Loucy (cell line): ENCODE data around the gene CLCNKB.
A peak's percentile ranks its signal among the peaks of the same experiment; 100 is the strongest.

Experiments used
- H2AFZ ChIP-seq: fragments of 200-600 bp; sonication (generic); 2 replicates; pipeline ENCODE4 v1.6.0; 2016; ENCODE audit warnings: antibody characterized with exemption, mild to moderate bottlenecking, low read length, moderate library complexity
- H3F3A ChIP-seq: fragments of 200-600 bp; 2 replicates; pipeline ENCODE4 v1.6.0; 2016; ENCODE audit warnings: antibody characterized with exemption, low read depth, mild to moderate bottlenecking
- H3K27me3 ChIP-seq: fragments of 200-600 bp; sonication (generic); 2 replicates; pipeline ENCODE4 v1.6.1; 2014; ENCODE audit warnings: low read length, mild to moderate bottlenecking; ENCODE audit not compliant: insufficient read depth, poor library complexity, severe bottlenecking
- H3K36me3 ChIP-seq: fragments of 200-600 bp; sonication (generic); 2 replicates; pipeline ENCODE4 v1.6.1; 2016; ENCODE audit warnings: low read length; ENCODE audit not compliant: insufficient read depth
- H3K4me1 ChIP-seq: fragments of 200-600 bp; sonication (generic); 2 replicates; pipeline ENCODE4 v1.5.1; 2014; ENCODE audit warnings: low read length, mild to moderate bottlenecking; ENCODE audit not compliant: insufficient read depth, poor library complexity, severe bottlenecking
- H3K4me2 ChIP-seq: fragments of 200-600 bp; sonication (generic); 2 replicates; pipeline ENCODE4 v1.6.0; 2014; ENCODE audit warnings: antibody characterized with exemption, low read length, low read depth, mild to moderate bottlenecking; ENCODE audit not compliant: poor library complexity, severe bottlenecking
- H3K4me3 ChIP-seq: fragments of 200-600 bp; sonication (generic); 2 replicates; pipeline ENCODE4 v1.5.1; 2014; ENCODE audit warnings: low read length, mild to moderate bottlenecking, mixed read lengths; ENCODE audit not compliant: poor library complexity, severe bottlenecking
- H3K79me2 ChIP-seq: fragments of 200-600 bp; sonication (generic); 2 replicates; pipeline ENCODE4 v1.6.1; 2014; ENCODE audit warnings: low read length; ENCODE audit not compliant: insufficient read depth
- H3K9ac ChIP-seq: fragments of 200-600 bp; sonication (generic); 2 replicates; pipeline ENCODE4 v1.6.0; 2014; ENCODE audit warnings: mild to moderate bottlenecking, low read depth, low read length, moderate library complexity; ENCODE audit not compliant: poor library complexity, severe bottlenecking
- H3K9me2 ChIP-seq: fragments of 200-600 bp; sonication (generic); replicated peaks from 2 replicates; pipeline ENCODE4 v1.6.1; 2016; ENCODE audit warnings: low read depth, low read length, mixed read lengths
- H3K9me3 ChIP-seq: fragments of 200-600 bp; sonication (generic); 2 replicates; pipeline ENCODE4 v1.6.1; 2014; ENCODE audit warnings: mild to moderate bottlenecking, antibody characterized with exemption, low read length, low read depth; ENCODE audit not compliant: insufficient read depth
- H4K20me1 ChIP-seq: fragments of 200-600 bp; sonication (generic); 2 replicates; pipeline ENCODE4 v1.6.0; 2014; ENCODE audit warnings: antibody characterized with exemption, low read length, mild to moderate bottlenecking; ENCODE audit not compliant: insufficient read depth, poor library complexity, severe bottlenecking
- CTCF ChIP-seq: fragments of 200-600 bp; sonication (generic); conservative IDR thresholded peaks from 2 replicates; pipeline ENCODE4 v1.5.1; 2014; ENCODE audit warnings: mild to moderate bottlenecking, antibody characterized with exemption, low read length
- EZH2phosphoT487 ChIP-seq: fragments of 200-600 bp; IDR thresholded peaks from 2 replicates; pipeline ENCODE4 v1.6.1; 2018; ENCODE audit warnings: antibody characterized with exemption, mild to moderate bottlenecking, moderate library complexity, borderline replicate concordance

CLCNKB gene

GRCh38 chr1:16007671-16008341, 35.8 kb upstream of the CLCNKB start:
- TF ChIP-seq CTCF (no peak), EZH2phosphoT487 (no peak)
- no peak overlapping the region for H3K9ac ChIP-seq
- H3K9me2 ChIP-seq, result no peaks in the 10 kb centered on the region
- no peaks in the 10 kb centered on the region for H3K27me3 ChIP-seq
- no peak overlapping the region for H3K4me2 ChIP-seq
- no peaks in the 10 kb centered on the region for H3F3A ChIP-seq
- no peaks in the 10 kb centered on the region for H3K36me3 ChIP-seq
- no peaks in the 10 kb centered on the region for H3K4me1 ChIP-seq
- H3K9me3 ChIP-seq, result no peaks in the 10 kb centered on the region
- H3K79me2 ChIP-seq, result no peaks in the 10 kb centered on the region
- H4K20me1 ChIP-seq, result no peaks in the 10 kb centered on the region
- no peak overlapping the region for H2AFZ ChIP-seq
- H3K4me3 ChIP-seq, result no peak overlapping the region

- Histone ChIP-seq H4K20me1 (no peaks in the 10 kb centered on the region), H3K9me2 (no peaks in the 10 kb centered on the region), H3K4me2 (no peak overlapping the region), H3K9ac (no peak overlapping the region), H3K4me1 (no peaks in the 10 kb centered on the region), H3K36me3 (no peaks in the 10 kb centered on the region), H3K9me3 (no peaks in the 10 kb centered on the region), H3K79me2 (no peaks in the 10 kb centered on the region), H3K4me3 (no peak overlapping the region), H3F3A (no peaks in the 10 kb centered on the region), H2AFZ (no peak overlapping the region), H3K27me3 (no peaks in the 10 kb centered on the region)
- peak; percentile 99 for TF ChIP-seq CTCF
- no peak for TF ChIP-seq EZH2phosphoT487
These were observed 34.5 kb upstream of the CLCNKB start for GRCh38 chr1:16009030-16009460.

- Histone ChIP-seq H3K79me2 (no peaks in the 10 kb centered on the region), H3F3A (no peaks in the 10 kb centered on the region), H3K9ac (no peak overlapping the region)
These were observed 33.9 kb upstream of the CLCNKB start for GRCh38 chr1:16009678-16010077.

More at GRCh38 chr1:16009678-16010077, 33.9 kb upstream of the CLCNKB start:
- H3K36me3 ChIP-seq, result no peaks in the 10 kb centered on the region
- H3K4me1 ChIP-seq, result no peaks in the 10 kb centered on the region
- H3K27me3 ChIP-seq, result no peaks in the 10 kb centered on the region
- H3K4me3 ChIP-seq, result no peak overlapping the region
- H3K4me2 ChIP-seq, result no peak overlapping the region
- no peaks in the 10 kb centered on the region for H4K20me1 ChIP-seq
- H3K9me2 ChIP-seq, result no peaks in the 10 kb centered on the region
- TF ChIP-seq CTCF (no peak), EZH2phosphoT487 (no peak)
- no peak overlapping the region for H2AFZ ChIP-seq
- no peaks in the 10 kb centered on the region for H3K9me3 ChIP-seq
